GM21723 (cell line): ENCODE measurements around the gene EIF4ENIF1.
"Not testable (repeated sequence)": the region's sequence is repeated elsewhere in the genome, so short reads cannot be mapped to it uniquely, and the experiment has no call there.

Experiments
- ATAC-seq: cut with Tn5 transposase; IDR thresholded peaks from one replicate; pipeline ENCODE4 v1.9.1; 2021; ENCODE audit warnings: mild to moderate bottlenecking, moderate library complexity; ENCODE audit not compliant: unreplicated experiment

Gene EIF4ENIF1

GRCh38 chr22:31495343-31495742 is 5.7 kb upstream of the EIF4ENIF1 start:
- ATAC-seq, result no peak

GRCh38 chr22:31493355-31493754 is 3.7 kb upstream of the EIF4ENIF1 start:
- ATAC-seq, result not testable (repeated sequence)

GRCh38 chr22:31492151-31492550 is 2.5 kb upstream of the EIF4ENIF1 start:
- no peak for ATAC-seq

DNA sequence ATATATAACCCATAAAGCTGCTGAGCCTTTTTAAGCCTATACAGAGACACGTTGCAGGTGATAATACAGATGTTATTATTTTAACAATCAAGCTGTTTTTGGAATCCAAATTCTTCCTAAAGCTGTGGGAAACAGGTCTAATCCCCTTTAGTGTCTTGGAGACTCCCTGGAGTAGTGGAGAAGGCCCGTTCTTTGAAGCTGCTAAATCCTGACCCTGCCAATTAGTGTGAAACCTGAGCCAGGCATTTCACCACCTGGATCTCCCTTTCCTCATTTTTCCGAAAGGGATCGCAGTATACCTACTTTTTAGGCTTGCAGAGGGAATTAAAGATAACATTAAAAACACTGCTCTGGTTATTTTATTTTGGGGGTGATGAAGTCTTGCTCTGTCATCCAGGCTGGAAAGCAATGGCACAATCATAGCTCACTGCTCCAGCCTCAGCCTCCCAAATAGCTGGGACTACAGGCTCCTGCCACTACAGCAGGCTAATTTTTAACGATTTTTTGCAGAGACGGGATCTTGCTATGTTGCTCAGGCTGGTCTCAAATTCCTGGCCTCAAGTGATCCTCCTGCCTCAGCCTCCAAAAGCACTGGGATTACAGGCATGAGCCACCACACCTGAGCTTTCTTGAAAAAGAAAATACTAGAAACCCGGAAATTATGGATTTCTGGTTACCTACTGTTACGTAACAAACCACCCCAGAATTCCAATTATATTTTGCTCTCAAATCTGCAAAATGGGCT is 1.7 kb upstream of the EIF4ENIF1 start:
- no peak for ATAC-seq

DNA sequence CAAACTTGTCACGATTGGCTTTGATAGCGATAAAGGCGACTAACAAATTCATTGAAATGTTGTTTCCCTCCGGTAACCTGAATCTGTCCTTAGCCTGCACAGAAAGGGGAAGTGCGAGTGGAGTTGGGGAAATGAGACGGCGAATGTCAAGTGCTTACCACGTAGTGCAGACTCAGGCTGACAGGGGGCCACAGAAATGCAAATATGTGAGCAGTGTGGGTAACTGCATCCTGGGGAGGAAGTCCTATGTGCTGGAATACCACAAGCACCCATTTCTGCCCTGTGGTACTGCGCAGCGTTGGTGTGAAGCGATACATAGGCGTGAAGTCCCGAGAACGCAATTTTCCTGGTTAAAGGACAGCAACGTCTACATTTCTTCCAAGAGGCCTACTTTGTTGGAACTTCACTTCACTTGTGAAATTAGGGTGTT is 869 bp upstream of the EIF4ENIF1 start:
- peak; percentile 58 for ATAC-seq

GRCh38 chr22:31488988-31489617 is 539 bp downstream of the EIF4ENIF1 start:
- peak; percentile 16 for ATAC-seq

GRCh38 chr22:31488346-31488883 is 1.2 kb downstream of the EIF4ENIF1 start:
- ATAC-seq, result no peak

DNA sequence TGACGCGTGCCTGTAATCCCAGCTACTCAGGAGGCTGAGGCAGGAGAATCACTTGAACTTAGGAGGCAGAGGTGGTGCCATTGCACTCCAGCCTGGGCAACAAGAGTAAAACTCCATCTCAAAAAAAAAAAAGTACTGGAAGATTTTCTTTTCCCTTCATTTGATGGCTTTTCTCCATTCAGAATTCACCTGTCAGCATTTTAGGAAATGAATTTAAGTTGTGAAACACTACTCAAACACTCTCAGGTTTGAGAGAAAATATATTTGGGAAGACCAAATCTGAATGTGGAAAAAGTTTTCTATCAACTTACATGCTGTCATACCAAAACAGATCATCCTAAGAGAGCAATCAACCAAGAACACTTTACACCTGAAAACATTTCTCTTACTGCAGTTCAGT is 2.7 kb downstream of the EIF4ENIF1 start:
- no peak for ATAC-seq

DNA sequence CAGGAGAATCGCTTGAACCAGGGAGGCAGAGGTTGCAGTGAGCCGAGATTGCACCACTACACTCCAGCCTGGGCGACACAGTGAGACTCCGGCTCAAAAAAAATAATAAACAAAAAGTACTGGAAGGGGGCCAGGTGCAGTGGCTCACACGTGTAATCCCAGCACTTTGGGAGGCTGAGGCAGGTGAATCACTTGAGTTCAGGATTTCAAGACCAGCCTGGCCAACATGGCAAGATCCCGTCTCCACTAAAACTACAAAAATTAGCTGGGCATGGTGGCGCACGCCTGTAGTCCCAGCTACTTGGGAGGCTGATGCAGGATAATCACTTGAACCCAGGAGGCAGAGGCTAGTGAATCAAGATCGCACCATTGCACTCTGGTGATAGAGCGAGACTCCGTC is 3.3 kb downstream of the EIF4ENIF1 start:
- ATAC-seq, result not testable (repeated sequence)

DNA sequence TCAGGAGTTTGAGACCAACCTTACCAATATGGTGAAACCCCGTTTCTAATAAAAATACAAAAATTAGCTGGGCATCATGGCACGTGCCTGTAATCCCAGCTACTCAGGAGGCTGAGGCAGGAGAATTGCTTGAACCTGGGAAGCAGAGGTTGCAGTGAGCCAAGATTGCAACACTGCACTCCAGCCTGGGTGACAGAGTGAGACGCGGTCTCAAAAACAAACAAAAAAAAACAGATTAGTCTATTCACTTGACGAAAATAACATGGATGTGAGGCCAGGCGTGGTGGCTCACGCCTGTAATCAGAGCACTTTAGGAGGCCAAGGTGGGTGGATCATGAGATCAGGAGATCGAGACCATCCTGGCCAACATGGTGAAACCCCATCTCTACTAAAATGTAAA is 7.2 kb downstream of the EIF4ENIF1 start:
- ATAC-seq, result not testable (repeated sequence)

GRCh38 chr22:31481129-31481528 is 8.5 kb downstream of the EIF4ENIF1 start:
- no peak for ATAC-seq

DNA sequence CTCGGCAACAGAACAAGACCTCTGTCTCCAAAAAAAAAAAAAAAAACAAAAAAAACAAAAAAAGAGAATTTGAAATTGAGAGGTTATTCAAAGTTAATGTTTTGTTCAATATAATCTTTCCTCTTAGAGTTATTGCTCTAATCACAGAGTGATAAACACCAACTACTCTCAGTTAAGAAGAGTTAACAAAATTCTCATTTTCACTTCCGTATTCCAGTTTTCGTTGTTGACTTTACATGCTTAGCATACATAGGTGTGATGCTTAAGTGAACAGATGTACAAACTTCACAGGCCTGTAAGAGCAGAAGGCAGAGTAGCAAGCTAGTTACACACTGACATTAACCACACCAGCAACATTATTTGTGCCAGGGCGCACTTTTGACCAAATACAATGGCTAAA is 12.3 kb downstream of the EIF4ENIF1 start:
- peak; percentile 79 for ATAC-seq

- ATAC-seq, result no peak
Observed at GRCh38 chr22:31475800-31476199, 13.8 kb downstream of the EIF4ENIF1 start.

GRCh38 chr22:31474743-31475142 is 14.9 kb downstream of the EIF4ENIF1 start:
- ATAC-seq, result no peak

DNA sequence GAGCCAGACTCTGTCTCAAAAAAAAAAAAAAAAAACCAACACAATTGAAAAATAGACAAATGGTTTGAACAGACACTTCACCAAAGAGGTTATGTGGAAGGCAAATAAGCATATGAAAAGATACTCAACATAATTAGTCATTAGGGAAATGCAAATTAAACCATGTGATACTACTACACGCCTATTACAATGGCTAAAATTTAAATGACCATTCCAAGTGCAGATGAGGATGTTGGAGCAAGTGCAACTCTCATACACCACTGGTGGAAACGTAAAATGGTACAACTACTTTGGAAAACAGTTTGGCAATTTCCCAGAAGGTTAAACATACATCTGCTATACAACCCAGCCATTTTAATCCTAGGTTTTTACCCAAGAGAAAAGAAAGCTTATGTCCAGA is 24.3 kb downstream of the EIF4ENIF1 start:
- ATAC-seq, result no peak

DNA sequence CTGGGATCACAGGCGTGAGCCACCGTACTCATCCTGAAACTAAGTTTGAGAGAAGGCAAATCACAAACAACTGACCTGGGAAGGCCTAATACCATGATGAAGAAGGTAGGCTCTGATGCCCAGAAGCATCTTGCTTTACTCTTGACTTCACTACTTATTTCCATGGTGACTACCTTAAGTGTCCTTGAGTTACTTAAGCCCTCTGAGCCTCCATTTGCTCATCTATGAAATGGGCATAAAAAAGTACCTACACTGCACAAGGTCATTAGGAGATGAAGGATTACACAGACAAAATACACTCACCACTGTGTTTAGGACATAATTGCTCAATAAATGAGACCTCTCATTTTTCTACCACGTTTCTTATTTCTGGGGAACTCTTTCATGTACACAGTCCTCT is 27.9 kb downstream of the EIF4ENIF1 start:
- no peak for ATAC-seq

DNA sequence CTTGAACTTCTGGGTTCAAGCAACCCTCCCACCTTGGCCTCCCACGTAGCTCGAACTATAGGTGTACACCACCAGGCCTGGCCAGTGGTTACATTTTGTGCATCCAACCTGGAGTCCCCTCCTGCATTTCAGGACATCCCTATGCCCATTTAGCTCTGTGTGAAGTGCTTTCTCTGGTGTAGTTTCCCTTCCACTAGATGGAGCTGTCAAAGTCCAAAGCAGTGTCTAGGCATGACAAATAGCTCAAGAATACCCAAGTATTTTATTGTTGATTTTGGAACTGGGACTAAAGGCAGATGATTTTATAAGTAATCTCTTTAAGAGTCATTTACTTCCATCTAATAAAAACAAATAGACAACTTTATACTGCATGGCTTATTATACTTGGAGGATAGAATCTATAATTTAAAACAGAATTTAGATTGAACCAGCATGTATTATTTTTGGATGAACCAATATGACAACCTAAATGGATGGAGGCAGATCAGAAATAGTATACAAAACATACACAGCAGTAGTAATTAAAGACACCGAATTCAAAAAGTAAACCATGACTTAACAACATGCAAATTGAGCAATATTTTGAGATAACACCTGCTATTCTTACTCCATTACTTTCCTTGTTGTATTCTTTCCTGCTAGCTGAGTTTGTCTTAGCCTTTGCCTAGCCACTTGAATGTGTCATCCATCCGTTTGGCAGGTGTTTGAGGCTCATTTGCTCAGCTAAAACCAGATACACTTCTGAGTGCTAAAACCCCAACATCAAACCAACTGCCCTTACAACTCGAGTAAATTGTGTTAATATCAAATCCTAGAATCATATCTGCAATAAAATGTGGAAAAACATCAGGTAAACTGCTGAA is 37.7 kb downstream of the EIF4ENIF1 start:
- no peak for ATAC-seq

GRCh38 chr22:31449506-31449905 is 40.1 kb downstream of the EIF4ENIF1 start:
- ATAC-seq, result no peak

DNA sequence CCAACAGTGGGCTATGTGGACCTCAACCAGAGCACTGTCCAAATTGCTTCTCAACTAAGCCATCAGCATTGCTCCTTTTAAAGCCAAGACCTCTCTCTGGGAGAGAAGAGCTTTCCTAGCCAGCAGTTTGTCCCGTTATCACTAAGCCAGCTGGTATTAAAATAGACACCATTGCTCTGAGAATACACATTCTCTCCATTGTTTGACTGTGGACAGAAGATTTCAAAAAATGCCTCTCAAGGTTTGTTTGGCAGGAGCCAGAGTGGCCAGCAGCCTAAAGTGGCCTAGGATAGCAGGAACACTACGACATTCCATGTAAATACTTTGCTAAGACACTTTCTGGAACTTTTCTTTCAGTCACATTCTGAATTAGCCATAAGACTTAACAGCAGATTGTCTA is 41.3 kb downstream of the EIF4ENIF1 start:
- ATAC-seq, result no peak

DNA sequence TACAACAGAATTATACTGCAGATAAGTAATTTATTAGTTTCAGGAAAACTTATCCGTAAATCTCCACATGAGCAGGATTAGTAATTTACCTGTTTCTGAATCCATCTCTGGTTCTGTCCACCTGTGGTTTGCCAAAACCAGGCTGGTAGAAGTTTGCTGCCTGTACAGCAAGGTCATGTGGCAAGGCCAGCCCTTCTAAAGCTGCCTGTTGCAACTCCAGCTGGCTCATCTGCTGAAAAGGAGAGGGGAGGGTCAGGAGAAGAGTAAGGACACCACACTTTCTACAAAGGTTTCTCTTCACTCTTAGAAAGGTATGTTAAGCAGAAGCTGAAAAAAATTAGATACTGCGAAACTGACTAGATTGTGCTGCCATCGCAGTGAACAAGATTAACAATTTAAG is 42.3 kb downstream of the EIF4ENIF1 start:
- ATAC-seq, result no peak

DNA sequence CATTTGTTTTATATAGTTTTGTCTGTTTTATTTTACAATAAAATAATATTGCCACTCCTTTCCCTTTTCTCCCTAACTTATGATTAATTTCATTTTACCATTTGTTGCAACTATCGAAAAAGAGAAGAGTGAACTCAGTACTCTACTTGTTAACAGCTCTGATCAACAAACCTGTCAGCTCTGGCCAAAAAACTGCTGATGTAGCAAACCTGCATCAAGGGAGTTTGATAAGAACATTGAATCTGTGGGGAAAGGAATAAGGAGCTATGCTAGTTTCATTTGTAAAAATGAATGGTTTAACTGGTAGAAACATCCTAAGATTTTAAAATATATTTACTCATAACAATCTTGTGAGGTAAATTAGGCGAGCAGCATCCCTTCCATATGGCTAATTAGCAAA is 42.9 kb downstream of the EIF4ENIF1 start:
- no peak for ATAC-seq
